Type B pancreatic cell (in vitro differentiated cells): ENCODE results near the gene ARMC8. TPM values are rescaled to one million over a fixed set of nuclear protein-coding genes. Genes with fewer than 3 reads are reported as not detected.

Experiments
- DNase-seq: peaks from one replicate; pipeline ENCODE4 v3.0.0; 2021; ENCODE audit warnings: mixed read lengths; ENCODE audit not compliant: unreplicated experiment; ENCODE audit errors: extremely low spot score
- H3K27ac Mint-ChIP-seq: 2 replicates; pipeline ENCODE4 v1.8.0; 2021; ENCODE audit warnings: mild to moderate bottlenecking, mixed read lengths
- H3K27me3 Mint-ChIP-seq: 2 replicates; pipeline ENCODE4 v1.8.0; 2021; ENCODE audit warnings: mixed read lengths
- H3K36me3 Mint-ChIP-seq: 2 replicates; pipeline ENCODE4 v1.8.0; 2021; ENCODE audit warnings: mixed read lengths
- H3K4me1 Mint-ChIP-seq: one replicate; pipeline ENCODE4 v1.8.0; 2021; ENCODE audit warnings: mixed read lengths; ENCODE audit not compliant: unreplicated experiment
- H3K4me3 Mint-ChIP-seq: 2 replicates; pipeline ENCODE4 v1.8.0; 2021; ENCODE audit warnings: mild to moderate bottlenecking, mixed read lengths
- H3K9me3 Mint-ChIP-seq: 2 replicates; pipeline ENCODE4 v1.8.0; 2021; ENCODE audit warnings: mixed read lengths
- CTCF ChIP-seq: fragments of 200-600 bp; sonication (generic); conservative IDR thresholded peaks from 2 replicates; pipeline ENCODE4 v1.5.0; 2021; ENCODE audit warnings: antibody characterized with exemption, mild to moderate bottlenecking
- total RNA-seq: library from RNA; stranded (reverse); gene quantifications from 2 replicates; pipeline ENCODE4 v1.2.1, GENCODE V29; 2021; ENCODE audit warnings: low replicate concordance

Gene ARMC8
- total RNA-seq, 1 donor from 2014 or later: 46.1 TPM

GRCh38 chr3:138219255-138219654, 32.2 kb downstream of the ARMC8 start:
- Mint-ChIP-seq H3K36me3 (peaks cover 18% of the 10 kb centered on the region), H3K4me3 (no peak overlapping the region), H3K27me3 (no peaks in the 10 kb centered on the region), H3K9me3 (no peaks in the 10 kb centered on the region), H3K4me1 (peaks cover 11% of the 10 kb centered on the region), H3K27ac (no peak overlapping the region)
- no peak for TF ChIP-seq CTCF
- no peak for DNase-seq

- H3K4me3 Mint-ChIP-seq: no peak overlapping the region
- TF ChIP-seq CTCF: no peak
- peaks cover 21% of the 10 kb centered on the region for H3K36me3 Mint-ChIP-seq
- H3K9me3 Mint-ChIP-seq: no peaks in the 10 kb centered on the region
- H3K27ac Mint-ChIP-seq: no peak overlapping the region
- H3K27me3 Mint-ChIP-seq: no peaks in the 10 kb centered on the region
- H3K4me1 Mint-ChIP-seq: peaks cover 11% of the 10 kb centered on the region
- DNase-seq: no peak
Measured at GRCh38 chr3:138220242-138220641, 33.1 kb downstream of the ARMC8 start.

- no peak for DNase-seq
- TF ChIP-seq CTCF: no peak
- peaks cover 26% of the 10 kb centered on the region for H3K36me3 Mint-ChIP-seq
- no peak overlapping the region for H3K27ac Mint-ChIP-seq
- H3K27me3 Mint-ChIP-seq: no peaks in the 10 kb centered on the region
- no peaks in the 10 kb centered on the region for H3K9me3 Mint-ChIP-seq
- no peak overlapping the region for H3K4me3 Mint-ChIP-seq
- peaks cover 11% of the 10 kb centered on the region for H3K4me1 Mint-ChIP-seq
Measured at GRCh38 chr3:138220788-138221187, 33.7 kb downstream of the ARMC8 start.

- TF ChIP-seq CTCF: no peak
- H3K4me3 Mint-ChIP-seq: no peak overlapping the region
- H3K4me1 Mint-ChIP-seq: peaks cover 11% of the 10 kb centered on the region
- no peak for DNase-seq
- no peaks in the 10 kb centered on the region for H3K27me3 Mint-ChIP-seq
- no peak overlapping the region for H3K27ac Mint-ChIP-seq
- H3K36me3 Mint-ChIP-seq: peaks cover 22% of the 10 kb centered on the region
- no peaks in the 10 kb centered on the region for H3K9me3 Mint-ChIP-seq
Measured at GRCh38 chr3:138222131-138222941, 35.2 kb downstream of the ARMC8 start.

GRCh38 chr3:138222942-138223287, 35.8 kb downstream of the ARMC8 start:
- Mint-ChIP-seq H3K36me3 (peaks cover 25% of the 10 kb centered on the region), H3K27me3 (no peaks in the 10 kb centered on the region), H3K27ac (no peak overlapping the region), H3K9me3 (no peaks in the 10 kb centered on the region), H3K4me3 (no peak overlapping the region), H3K4me1 (peaks cover 11% of the 10 kb centered on the region)
- TF ChIP-seq CTCF: no peak
- DNase-seq: no peak

- Mint-ChIP-seq H3K4me3 (no peak overlapping the region), H3K4me1 (no peaks in the 10 kb centered on the region), H3K27ac (no peak overlapping the region), H3K27me3 (no peaks in the 10 kb centered on the region), H3K9me3 (no peaks in the 10 kb centered on the region), H3K36me3 (peaks cover 25% of the 10 kb centered on the region)
- DNase-seq: no peak
- TF ChIP-seq CTCF: no peak
Measured at GRCh38 chr3:138227650-138228049, 40.5 kb downstream of the ARMC8 start.
